Measurements from ENCODE around the gene AOC2.

DNA sequence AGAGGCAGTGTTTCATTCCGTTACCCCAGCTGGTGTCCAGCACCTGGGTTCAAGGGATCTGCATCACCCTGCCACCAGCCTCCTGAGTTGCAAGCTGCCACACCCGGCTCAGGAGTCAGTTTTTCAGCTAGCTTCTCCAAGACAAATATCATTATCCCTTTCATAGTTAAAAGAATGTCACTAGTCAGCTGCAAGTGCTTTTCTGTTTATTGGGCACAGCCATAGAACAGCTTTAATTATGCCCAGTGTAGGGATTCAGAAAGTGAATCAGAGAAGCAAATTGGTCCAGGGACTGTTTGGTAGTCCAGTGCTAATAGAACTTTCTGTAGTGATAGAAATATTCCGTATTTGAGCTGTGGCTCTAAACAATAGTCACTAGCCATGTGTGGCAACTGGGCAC, 3.7 kb downstream of the AOC2 start:
- TF ChIP-seq POLR2A (IDR thresholded peaks at IDR 0.05) (no peak), CTCF (IDR thresholded peaks at IDR 0.05) (no peak)

Measured in thyroid gland (tissue), 4 donors.